Measurements from ENCODE around the gene SLC17A2.

SLC17A2 gene

GRCh38 chr6:25880601-25881000, 49.9 kb downstream of the SLC17A2 start:
- DNase-seq: no peak

- DNase-seq: no peak
Observed at GRCh38 chr6:25878721-25879322, 51.7 kb downstream of the SLC17A2 start.

- no peak for DNase-seq
Observed at GRCh38 chr6:25875926-25876602, 54.4 kb downstream of the SLC17A2 start.

- no peak for DNase-seq
Observed at GRCh38 chr6:25875563-25875905, 55.0 kb downstream of the SLC17A2 start.

GRCh38 chr6:25874822-25875562, 55.5 kb downstream of the SLC17A2 start:
- peak; percentile 55 for DNase-seq

- no peak for DNase-seq
Observed at GRCh38 chr6:25874118-25874517, 56.4 kb downstream of the SLC17A2 start, which contains the start of gene SLC17A3. Gene SLC17A3, minus strand, starts transcription at chr6:25874243. Its CDS starts 5,856 bp downstream, at chr6:25868387.

- no peak for DNase-seq
Observed at GRCh38 chr6:25872814-25873213, 57.7 kb downstream of the SLC17A2 start.

GRCh38 chr6:25869840-25870239, 60.7 kb downstream of the SLC17A2 start:
- no peak for DNase-seq

GRCh38 chr6:25868436-25869183, 61.9 kb downstream of the SLC17A2 start:
- DNase-seq: no peak

GRCh38 chr6:25866011-25866410, 64.5 kb downstream of the SLC17A2 start:
- DNase-seq: peak; percentile 2

GRCh38 chr6:25863360-25863759, 67.1 kb downstream of the SLC17A2 start:
- DNase-seq: no peak
